GM20431 (cell line): ENCODE data around the gene CCL21.
"Not testable (repeated sequence)": the region's sequence is repeated elsewhere in the genome, so short reads cannot be mapped to it uniquely, and the experiment has no call there.

Experiments used
- in situ Hi-C: fragments of 300-500 bp; cut with MseI, MboI; formaldehyde crosslinking; loops from one replicate; pipeline ENCODE4 v1.15.0; 2020; ENCODE audit warnings: low sequenced_read_pairs; ENCODE audit not compliant: unreplicated experiment

The CCL21 gene, protein sequence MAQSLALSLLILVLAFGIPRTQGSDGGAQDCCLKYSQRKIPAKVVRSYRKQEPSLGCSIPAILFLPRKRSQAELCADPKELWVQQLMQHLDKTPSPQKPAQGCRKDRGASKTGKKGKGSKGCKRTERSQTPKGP

DNA sequence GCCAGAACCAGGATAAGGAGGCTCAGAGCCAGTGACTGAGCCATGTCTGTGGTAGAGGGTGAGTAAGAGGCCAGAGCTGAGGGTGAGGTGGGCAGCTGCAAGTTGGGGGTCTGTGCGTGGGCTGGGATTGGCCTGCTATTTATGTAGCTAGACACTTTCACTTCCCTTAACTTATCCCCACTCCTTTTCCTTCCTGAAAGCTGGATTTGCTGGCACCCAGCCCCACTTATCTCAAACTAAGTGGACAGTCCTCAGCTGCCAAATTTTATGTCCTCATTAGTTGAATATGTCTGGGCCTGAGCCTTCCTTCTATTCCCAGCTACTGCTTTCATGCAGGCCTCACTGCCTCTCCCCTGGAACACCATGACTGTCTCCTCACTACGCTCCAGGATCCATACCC, at the start of gene CCL21:
Gene CCL21, minus strand, starts transcription at position 114 of the 400 bp plus-strand sequence. Its CDS starts 70 bp downstream, at position 44.
- in situ Hi-C loops = no loop called here

DNA sequence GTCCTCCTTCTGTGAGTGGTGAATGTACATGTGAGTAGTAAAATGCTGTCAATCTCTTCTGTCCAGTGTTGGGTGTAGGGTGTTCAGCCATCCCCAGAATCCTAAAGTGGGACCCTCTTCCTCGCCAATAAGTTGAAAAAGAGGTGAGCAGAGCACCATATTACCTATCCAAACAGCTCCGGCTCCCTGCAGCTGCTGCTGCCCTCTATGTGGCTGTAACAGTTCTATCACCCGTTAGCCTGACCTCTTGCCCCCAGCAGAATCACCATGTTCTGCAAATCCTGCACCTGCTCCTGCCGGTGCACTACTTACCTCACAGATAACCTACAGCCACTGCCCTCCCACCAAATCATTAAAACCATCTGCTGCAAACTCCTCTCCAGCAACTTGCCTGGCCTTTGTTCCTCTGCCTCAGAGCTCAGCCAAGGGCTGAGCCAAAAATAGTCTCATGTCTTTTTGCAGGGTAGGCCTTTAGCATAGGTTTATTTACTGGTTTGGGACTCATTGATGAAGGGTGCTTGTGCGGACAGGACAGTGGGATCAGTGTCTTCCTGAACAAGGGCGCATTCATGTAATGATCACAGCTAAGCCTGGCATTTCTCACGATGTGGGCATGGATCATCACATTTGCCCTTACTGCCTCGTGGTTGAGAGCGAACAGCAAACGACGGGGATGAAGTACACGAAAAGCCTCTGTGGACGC, 49.6 kb upstream of the CCL21 start:
- in situ Hi-C loops = no loop called here

DNA sequence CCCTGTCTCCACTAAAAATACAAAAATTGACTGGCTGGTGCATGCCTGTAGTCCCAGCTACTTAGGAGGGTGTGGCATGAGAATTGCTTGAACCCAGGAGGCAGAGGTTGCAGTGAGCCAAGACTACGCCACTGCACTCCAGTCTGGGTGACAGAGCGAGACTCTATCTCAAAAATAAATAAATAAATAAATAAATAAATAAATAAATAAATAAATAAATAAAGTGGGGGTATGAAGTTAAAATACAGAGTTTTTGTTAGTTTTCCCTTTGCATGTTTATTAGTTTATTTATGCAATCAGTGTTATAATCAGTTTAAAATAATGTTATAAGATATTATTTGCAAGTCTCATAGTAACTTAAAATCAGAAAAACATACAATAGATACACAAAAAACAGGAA, 40.4 kb upstream of the CCL21 start:
- in situ Hi-C loops = not testable (repeated sequence)

DNA sequence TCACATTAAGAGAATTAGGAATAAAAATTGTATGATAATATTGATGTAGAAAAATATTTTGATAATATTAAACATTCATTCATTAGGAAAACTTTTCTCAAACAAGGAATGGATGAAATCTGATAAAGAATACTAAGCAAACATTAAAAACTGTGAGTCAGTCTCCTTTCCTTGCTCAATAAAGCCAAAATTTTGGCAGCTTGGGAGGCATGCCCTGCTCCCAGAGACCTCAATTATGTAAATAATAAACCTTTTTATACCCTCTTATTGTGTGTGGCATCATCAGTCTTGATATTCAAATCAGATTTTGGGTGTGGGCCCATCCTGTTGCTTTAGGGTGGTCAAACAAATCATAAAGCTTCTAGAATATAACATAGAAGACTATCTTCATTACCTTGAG, 36.6 kb upstream of the CCL21 start:
- in situ Hi-C loops = no loop called here

DNA sequence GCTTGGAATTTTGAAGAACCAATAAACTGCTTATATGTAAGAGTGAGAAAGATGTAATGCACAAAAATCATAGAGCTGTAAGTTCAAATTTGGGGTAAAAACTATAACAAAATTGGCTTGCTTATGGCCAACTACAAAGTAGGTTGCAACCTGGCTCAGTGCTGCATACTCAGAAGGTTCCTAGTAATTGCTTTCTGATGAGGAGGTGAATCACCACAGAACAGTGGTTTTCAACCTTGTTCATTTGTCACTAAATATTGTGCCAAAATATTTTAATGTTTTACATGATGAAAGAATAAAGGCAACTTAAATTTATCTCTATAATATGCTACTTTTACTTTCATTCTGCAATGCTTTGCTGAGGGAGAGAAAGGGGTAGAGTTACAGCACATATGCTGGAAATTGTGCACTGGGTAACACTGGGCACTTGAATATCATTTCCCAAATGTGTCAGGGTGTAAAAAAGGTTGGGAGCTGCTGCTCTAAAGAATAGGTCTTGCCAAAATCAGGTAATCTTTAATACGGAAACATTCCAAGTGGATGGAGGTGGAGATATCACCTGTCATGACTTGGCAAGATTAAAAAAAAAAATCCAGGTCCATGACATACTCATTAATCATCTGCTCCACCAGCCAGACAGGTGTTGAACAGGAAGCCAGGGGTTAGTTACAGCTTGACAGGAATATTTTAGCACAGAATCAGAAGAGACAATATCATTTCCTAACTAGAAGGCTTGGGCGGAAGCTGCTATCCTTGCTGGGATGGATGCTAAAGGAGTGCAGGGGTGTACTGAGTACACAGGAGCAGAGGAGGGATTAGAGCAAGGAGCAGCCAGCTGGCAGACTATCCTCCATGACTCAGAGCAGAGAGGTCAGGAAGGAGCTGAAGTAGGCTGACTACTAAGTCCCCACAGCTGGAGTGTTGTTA, 34.6 kb upstream of the CCL21 start:
- in situ Hi-C loops = no loop called here

DNA sequence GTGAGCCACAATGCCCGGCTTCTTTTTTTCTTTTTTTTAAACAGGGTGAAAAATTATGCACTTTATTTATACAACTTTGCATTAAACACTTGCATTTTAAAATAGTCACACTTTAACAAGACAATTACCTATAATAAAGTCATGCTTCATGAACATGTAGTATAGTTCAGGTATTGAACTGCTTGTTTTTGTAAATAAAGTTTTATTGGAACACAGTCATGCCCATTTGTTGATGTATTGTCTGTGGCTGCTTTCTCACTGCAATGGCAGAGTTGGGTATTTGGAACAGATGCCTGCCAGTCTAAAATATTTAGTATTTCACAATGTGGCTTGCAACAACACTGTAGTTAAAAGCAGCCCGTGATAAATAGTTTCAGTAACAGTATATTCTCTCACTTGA, 32.8 kb upstream of the CCL21 start:
- in situ Hi-C loops = no loop called here

DNA sequence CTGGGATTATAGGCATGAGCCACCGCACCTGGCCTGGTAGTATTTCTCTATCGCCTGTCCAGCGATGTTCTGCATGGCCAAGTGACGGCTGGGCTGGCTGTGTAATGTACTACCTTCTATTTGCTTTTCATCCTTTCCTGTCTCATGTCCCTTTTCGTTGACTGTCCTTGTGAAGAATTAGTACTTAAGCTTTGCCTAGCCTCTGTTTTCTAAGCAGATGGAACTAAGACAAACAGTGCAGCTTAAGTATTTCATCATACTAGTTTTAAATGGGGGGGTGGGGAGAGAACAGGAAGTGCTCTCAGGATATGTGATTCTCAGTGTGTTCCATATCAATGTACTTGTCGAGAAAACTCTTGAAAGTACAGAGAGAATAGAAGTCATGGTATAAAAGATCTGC, 31.7 kb upstream of the CCL21 start:
- in situ Hi-C loops = no loop called here

DNA sequence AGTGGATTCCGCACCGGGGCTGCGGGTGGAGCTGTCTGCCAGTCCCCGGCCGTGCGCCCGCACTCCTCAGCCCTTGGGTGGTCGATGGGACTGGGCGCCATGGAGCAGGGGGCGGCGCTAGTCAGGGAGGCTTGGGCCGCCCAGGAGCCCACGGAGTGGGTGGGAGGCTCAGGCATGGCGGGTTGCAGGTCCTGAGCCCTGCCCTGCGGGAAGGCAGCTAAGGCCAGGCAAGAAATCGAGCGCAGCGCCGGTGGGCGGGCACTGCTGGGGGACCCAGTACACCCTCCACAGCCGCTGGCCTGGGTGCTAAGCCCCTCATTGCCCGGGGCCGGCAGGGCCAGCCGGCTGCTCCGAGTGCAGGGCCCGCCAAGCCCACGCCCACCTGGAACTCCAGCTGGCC, 30.2 kb upstream of the CCL21 start:
- in situ Hi-C loops = not testable (repeated sequence)

DNA sequence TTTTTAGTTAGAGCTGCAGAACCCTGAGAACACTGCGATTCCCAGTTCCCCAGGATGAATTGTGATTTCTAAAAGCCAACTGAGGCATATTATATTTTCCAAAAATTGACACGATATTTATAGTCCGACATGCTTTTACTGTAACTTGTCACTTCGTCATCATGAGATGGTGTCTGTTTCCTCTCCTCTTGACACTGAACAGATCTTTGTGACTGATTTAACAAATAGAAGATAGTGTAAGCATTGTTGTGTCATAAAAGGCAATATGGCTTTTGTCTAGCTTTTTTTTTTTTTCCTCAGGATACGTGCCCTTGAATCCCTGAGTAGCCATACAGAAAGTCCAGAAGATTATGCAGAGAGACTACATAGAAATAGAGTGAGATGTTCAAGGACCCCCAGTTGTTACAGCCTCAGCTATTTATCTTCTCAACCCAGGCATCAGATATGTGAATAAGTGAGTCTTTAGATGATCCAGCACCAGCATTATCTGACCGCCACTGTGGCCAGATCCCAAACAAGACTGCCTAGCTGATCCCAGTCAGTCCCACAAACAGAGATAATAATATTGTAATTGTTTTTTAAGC, 27.8 kb upstream of the CCL21 start:
- in situ Hi-C loops = no loop called here

DNA sequence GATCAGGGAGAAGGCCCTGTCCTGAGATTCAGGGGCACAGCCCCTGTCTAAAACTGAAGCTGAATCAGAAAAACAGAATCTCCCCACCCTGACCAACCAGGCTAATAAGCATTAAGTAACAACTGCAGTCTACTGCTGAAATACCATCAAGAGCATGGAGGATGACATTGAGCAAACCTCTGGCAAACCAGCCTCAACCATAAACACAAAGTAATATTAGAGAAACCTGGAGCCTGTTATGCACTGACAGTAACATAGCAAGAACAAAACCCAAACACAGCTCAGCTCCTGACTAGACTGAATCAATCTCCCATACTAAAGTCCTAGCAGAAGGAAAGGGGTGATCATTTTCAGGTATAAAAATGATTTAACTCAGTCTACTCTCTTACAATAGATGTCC, 24.8 kb upstream of the CCL21 start:
- in situ Hi-C loops = no loop called here

DNA sequence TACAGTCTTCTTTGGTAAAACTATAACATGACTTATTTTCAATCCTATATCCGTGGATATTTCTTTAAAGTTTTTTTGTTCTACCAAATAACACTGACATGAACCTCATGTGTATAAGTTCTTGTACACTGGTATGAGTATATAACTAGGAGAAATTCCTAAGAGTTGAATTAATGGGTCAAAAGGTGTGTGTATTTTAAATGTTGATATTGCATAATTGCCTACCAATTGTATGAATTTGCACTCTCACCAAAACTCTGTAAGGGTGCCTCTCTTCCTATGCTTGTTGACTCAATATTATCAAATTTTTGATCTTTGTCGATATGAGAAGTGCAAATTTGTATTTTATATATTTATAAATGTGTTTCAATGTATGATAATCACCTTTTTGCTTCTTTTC, 22.9 kb upstream of the CCL21 start:
- in situ Hi-C loops = no loop called here

DNA sequence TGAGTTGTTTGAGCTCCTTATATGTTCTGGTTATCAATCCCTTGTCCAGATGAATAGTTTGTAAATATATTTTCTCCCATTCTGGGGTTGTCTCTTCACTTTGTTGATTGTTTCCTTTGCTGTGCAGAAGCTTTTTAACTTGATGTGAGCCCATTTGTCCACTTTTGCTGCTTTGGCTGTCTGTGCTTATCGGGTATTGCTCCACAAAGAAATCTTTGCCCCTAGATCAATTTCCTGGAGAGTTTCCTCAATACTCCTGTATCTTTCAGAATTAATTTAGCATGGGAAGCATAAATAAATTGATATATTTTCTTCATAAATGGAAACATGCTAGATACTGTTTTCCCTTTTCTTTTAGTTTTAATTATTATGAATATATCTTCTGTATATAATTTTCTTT, 22.5 kb upstream of the CCL21 start:
- in situ Hi-C loops = no loop called here

DNA sequence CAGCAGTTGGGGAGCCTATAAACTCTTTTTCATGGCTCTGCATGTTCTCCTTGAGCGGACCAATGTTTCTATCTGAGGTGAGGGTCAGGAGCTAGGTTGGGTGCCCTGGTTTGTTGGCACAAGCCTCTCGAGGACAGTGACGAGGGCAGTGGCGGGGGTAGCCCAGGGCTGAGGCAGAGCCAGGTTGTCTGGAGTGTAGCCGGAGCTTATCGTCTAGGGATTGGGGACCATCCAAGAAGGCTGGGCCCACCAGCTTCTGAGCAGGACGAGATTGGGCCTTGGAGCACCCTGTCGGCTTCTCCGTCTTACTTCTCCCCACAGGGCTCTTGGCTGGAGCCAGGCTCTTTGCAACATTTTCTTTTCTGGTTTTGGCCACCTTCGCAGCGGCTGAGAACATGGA, 13.2 kb upstream of the CCL21 start:
- in situ Hi-C loops = no loop called here

DNA sequence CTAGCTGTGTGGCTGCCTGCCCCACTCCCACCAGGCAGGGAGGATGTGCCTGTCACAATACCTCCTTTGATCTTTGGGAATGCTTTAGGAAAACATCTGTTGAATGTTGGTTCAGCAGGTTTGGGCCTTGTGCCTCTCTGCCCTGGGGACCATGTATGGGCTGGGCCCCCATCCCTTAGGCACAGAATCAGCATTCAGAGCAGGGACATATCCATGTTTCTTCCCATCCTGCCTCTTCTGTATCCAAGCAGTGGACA, 9.8 kb upstream of the CCL21 start:
- in situ Hi-C loops = not testable (repeated sequence)

DNA sequence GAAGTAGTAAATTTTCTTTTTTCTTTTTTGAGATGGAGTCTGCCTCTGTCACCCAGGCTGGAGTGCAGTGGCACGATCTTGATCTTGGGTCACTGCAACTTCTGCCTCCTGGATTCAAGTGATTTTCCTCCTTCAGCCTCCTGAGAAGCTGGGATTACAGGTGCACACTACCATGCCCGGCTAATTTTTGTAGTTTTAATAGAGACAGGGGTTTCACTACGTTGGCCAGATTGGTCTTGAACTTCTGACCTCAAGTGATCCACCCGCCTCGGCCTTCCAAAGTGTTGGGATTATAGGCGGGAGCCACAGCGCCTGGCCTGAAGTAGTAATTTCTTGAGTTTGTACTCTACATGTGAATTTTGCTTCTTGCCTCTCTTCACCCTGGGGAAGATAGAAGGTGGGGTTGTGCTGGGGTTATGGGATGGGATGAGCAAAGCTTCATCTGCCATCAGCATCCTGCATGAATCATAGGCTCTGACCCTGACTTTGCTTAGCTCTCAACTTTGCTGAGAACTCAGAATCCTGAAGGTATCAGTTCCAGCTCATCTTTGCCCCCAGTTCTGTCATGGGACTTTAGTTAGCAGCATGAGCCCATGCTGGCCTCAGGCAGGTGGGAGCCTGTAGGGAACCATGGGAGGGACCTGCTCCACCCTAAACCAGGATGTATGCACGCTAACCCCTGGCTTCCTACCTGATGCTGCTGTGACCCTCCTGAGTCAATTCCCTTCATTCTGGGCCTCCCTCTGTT, 9.3 kb upstream of the CCL21 start:
- in situ Hi-C loops = no loop called here

DNA sequence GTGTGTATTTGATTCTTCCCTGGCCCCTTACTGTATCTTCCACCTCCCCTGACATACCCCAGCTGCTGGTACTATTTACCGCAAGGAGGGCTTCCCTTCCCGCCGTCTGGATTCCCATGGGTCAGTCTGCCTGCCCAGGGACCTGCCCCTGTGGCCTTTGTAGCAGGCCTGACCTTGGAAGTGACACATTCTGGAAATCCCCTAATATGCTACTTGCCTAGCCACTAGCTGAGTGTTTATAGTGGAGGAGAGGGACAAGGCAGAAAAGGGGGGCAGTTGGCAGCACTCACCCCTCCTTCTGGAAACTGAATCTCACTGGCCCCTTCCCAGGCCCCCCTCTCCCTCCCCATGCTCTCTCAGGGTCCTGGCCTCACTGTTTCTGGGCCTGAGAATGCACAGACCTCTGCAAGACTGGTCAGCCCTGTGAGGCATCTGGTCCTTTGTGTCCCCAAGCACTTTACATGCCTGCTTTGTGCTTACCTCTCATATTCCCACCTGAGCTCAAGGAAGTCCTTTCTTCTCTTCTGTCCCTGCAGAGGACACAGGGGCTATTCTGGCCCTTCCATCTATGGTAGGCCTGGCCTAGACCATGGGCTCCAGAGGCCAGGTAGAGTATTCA, 8.2 kb upstream of the CCL21 start:
- in situ Hi-C loops = no loop called here

DNA sequence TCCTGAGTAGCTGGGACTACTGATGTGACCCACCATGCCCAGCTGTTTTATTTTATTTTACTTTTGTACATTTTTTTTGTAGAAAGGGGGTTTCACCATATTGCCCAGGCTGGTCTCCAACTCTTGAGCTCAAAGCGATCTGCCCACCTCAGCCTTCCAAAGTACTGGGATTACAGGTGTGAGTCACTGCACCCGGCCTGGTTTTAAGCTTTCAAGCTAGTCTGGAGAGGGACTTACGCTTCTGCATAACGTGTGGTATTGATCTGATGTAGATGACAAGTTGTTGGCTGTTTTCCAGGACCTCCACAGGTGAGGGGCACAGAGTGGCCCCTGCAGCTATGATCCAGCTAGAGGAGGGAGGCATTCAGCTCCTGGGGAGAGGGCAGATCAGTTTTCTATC, 6.8 kb upstream of the CCL21 start:
- in situ Hi-C loops = no loop called here

DNA sequence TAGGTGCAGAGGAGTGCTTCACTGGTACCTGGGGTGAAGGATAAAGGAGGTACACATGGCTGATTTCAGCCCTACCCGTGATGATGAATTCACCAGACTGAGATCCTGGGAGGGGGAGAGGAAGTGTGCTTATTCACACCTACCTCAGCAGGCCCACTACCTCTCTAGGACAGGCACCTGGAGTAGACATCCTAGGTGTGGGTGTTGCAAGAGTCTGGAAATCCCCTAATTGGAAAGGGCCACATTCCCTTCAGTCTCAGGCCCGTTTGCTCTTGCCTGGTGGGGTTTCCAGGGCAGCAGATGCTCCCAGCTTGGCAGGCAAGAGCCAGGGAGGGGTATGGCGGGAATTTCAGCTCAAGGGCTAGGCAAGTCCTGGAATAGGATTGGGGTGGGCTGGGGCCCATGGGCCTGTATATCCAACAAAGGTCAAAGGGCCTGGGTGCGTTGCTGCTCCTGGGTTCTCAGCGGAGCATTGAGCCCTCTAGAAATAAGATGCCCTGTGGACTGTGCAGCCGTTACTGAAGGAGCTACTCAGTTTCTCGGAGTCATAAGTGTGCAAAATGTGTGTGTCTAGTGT, 5.8 kb upstream of the CCL21 start:
- in situ Hi-C loops = no loop called here

DNA sequence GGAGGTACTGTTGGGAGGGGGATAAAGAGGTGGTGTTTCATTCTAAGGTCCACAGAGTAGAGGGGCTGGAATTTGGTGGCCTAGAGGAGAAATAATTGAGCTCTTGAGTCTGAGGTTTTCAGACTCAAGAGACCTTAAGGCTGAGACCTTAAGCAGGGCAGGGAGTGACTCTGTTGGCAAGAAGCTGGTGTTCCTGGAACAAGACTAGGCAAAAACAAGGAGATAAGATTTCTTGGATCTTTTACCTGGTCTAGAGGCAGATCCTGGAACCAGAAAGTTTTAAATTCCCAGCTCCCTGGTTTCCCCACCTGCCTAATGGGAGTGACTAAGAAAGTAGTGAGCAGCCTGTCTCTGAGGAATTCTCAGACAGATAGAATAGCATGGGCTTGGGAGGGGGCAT, 4.1 kb upstream of the CCL21 start:
- in situ Hi-C loops = no loop called here

DNA sequence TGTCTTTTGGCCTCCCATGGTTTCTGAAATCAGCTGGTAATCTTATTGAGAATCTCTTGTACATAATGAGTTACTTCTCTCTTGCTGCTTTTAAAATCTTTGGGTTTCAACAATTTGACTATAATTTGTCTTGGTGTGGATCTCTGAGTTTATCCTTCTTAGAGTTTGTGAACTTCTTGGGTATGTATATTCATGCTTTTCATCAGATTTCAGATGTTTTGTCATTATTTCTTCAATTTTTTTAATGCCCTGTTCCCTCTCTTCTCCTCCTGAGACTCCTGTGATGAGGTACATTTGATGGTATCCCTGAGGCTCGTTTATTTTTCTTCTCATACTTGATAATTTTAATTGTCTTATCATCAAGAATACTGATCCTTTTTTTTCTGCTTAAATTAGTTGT, 2.2 kb upstream of the CCL21 start:
- in situ Hi-C loops = no loop called here
